ENCODE measurements around the gene DDX41. TPM values are rescaled to one million over a fixed set of nuclear protein-coding genes. Genes with fewer than 3 reads are reported as not detected.
"Not testable (repeated sequence)": the region's sequence is repeated elsewhere in the genome, so short reads cannot be mapped to it uniquely, and the experiment has no call there.

Gene DDX41
- total RNA-seq, 1 donor from 2014 or later, result 125 TPM

DNA sequence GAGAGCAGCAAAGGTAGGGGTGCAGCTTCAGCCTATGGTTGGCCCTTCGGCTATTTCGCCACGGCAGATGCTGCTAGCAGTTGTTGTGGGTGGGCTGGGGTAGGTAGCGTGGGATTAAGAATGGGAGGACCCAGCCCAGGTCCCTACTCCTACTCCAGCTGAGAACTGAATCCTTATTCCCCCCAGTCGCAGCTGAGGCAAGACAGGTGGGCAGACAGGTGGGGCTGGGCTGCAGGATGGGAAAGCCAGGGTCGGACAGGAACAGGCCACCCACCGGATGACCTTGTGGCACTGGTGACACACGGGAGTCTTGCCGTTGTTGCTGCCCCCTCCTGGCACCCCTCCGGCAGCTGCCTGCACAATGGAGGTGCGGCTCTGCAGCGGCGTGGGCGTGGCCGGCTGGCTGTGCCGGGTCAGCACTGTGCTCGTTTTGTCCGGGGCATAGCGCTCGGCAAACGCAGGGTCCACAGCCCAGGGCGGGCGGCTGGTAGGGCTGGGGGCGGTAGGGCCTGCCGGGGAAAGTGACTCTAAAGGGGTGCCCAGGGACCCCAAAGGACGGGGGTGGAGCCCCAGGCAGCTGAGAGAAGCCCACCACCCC is 27.5 kb downstream of the DDX41 start:
- intact Hi-C loops (cut with DNase I), result no loop called here
- no peak overlapping the region for H3K27ac ChIP-seq
- DNase-seq (ENCODE audit: extremely low spot score in 2 of 2), result no peak
- TF ChIP-seq POLR2A (IDR thresholded peaks at IDR 0.05) (no peak), POLR2AphosphoS5 (IDR thresholded peaks at IDR 0.05; ENCODE audit: insufficient read depth in 1 of 2, low read depth in 1 of 2) (no peak)
- TF ChIP-seq, protein P1, sequence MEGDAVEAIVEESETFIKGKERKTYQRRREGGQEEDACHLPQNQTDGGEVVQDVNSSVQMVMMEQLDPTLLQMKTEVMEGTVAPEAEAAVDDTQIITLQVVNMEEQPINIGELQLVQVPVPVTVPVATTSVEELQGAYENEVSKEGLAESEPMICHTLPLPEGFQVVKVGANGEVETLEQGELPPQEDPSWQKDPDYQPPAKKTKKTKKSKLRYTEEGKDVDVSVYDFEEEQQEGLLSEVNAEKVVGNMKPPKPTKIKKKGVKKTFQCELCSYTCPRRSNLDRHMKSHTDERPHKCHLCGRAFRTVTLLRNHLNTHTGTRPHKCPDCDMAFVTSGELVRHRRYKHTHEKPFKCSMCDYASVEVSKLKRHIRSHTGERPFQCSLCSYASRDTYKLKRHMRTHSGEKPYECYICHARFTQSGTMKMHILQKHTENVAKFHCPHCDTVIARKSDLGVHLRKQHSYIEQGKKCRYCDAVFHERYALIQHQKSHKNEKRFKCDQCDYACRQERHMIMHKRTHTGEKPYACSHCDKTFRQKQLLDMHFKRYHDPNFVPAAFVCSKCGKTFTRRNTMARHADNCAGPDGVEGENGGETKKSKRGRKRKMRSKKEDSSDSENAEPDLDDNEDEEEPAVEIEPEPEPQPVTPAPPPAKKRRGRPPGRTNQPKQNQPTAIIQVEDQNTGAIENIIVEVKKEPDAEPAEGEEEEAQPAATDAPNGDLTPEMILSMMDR (IDR thresholded peaks at IDR 0.05), result no peak
- H3K9me3 ChIP-seq, result no peaks in the 10 kb centered on the region
- no peak overlapping the region for H3K4me3 ChIP-seq
- no peaks in the 10 kb centered on the region for H3K27me3 ChIP-seq
- peaks cover 0 to 63% of the 10 kb centered on the region in 2 donors for H3K36me3 ChIP-seq
- peaks cover 21% of the 10 kb centered on the region for H3K4me1 ChIP-seq

GRCh38 chr5:177487975-177488374 is 28.8 kb downstream of the DDX41 start:
- intact Hi-C loops (cut with DNase I), result no loop called here
- no peak overlapping the region for H3K27ac ChIP-seq
- H3K36me3 ChIP-seq, result peaks cover 0 to 63% of the 10 kb centered on the region in 2 donors
- no peak for TF ChIP-seq POLR2A (IDR thresholded peaks at IDR 0.05)
- TF ChIP-seq, protein P1 (IDR thresholded peaks at IDR 0.05), result no peak
- no peak for TF ChIP-seq POLR2AphosphoS5 (IDR thresholded peaks at IDR 0.05; ENCODE audit: insufficient read depth in 1 of 2, low read depth in 1 of 2)
- no peak overlapping the region for H3K4me3 ChIP-seq
- peaks cover 8% of the 10 kb centered on the region for H3K4me1 ChIP-seq
- no peak for DNase-seq (ENCODE audit: extremely low spot score in 2 of 2)
- H3K27me3 ChIP-seq, result no peaks in the 10 kb centered on the region
- no peaks in the 10 kb centered on the region for H3K9me3 ChIP-seq

GRCh38 chr5:177487144-177487543 is 29.6 kb downstream of the DDX41 start:
- TF ChIP-seq POLR2A (IDR thresholded peaks at IDR 0.05), result no peak
- TF ChIP-seq, protein P1 (IDR thresholded peaks at IDR 0.05), result no peak
- TF ChIP-seq POLR2AphosphoS5 (IDR thresholded peaks at IDR 0.05; ENCODE audit: insufficient read depth in 1 of 2, low read depth in 1 of 2), result no peak
- Histone ChIP-seq H3K36me3 (peaks cover 0 to 63% of the 10 kb centered on the region in 2 donors), H3K9me3 (no peaks in the 10 kb centered on the region), H3K27ac (no peak overlapping the region), H3K4me1 (peaks cover 5% of the 10 kb centered on the region), H3K27me3 (no peaks in the 10 kb centered on the region), H3K4me3 (no peak overlapping the region)
- no peak for DNase-seq (ENCODE audit: extremely low spot score in 2 of 2)
- intact Hi-C loops (cut with DNase I), result no loop called here

DNA sequence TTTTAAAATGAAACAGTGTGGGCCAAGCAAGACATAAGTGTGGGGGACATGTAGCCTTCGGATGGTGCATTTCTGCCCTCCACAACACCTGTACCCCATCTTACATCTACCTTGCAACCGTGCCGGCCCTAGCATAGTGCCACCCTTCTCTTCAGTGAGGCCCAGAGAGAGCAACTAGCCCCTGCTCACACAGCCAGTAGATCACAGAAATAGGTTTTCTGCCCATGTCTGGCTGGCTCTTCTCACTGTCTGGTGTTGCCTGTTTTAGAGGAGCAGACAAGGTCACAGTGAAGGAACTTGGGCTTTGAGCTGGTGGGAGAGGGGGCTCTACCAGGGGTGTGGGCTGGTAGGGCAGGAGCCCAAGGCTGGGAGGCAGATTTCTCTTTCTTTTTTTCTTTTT is 30.5 kb downstream of the DDX41 start:
- Histone ChIP-seq H3K4me3 (no peak overlapping the region), H3K27me3 (no peaks in the 10 kb centered on the region), H3K27ac (no peak overlapping the region), H3K9me3 (no peaks in the 10 kb centered on the region), H3K36me3 (peaks cover 0 to 55% of the 10 kb centered on the region in 2 donors), H3K4me1 (peaks cover 9% of the 10 kb centered on the region)
- no peak for TF ChIP-seq POLR2AphosphoS5 (IDR thresholded peaks at IDR 0.05; ENCODE audit: insufficient read depth in 1 of 2, low read depth in 1 of 2)
- TF ChIP-seq, protein P1 (IDR thresholded peaks at IDR 0.05), result no peak
- no peak for TF ChIP-seq POLR2A (IDR thresholded peaks at IDR 0.05)
- DNase-seq (ENCODE audit: extremely low spot score in 2 of 2), result no peak
- intact Hi-C loops (cut with DNase I), result no loop called here

- H3K4me1 ChIP-seq, result peaks cover 13% of the 10 kb centered on the region
- H3K4me3 ChIP-seq; H3K9me3 ChIP-seq; H3K27me3 ChIP-seq; H3K27ac ChIP-seq; DNase-seq (ENCODE audit: extremely low spot score in 2 of 2); intact Hi-C loops (cut with DNase I): not testable (repeated sequence)
- peaks cover 0 to 50% of the 10 kb centered on the region in 2 donors for H3K36me3 ChIP-seq
Measured at GRCh38 chr5:177485753-177486152, 31.0 kb downstream of the DDX41 start.

Data from vagina (tissue), 2 donors.